ENCODE results near the gene CUL2. TPM values are rescaled to one million over a fixed set of nuclear protein-coding genes. Genes with fewer than 3 reads are reported as not detected.

CUL2 gene
- polyA plus RNA-seq, 1 of the 3 experiments (the other 2 are of a cell fraction) = 13.1 TPM

DNA sequence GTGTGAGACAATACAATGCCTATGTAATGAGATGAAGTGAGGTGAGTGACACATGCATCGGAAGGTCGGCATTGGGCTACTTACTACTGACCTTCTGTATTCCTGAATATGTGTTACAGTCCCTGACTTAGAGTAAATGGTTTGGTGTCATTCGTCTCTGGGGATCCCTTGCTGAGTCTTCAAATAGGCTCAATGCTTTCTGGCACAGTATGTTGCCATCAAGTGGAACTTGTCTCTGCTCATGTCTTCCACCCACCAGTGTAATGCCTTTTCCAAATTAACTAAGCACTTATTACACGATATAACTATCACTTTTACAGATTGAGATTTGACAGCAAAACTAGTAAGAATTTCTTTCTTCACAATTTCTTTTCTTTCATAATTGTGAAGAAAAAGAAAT is 10.9 kb downstream of the CUL2 start (continued):
- TF ChIP-seq FOXJ3 (CRISPR knock-in tag; IDR thresholded peaks at IDR 0.05) = no peak

- Histone ChIP-seq H3K27ac (ENCODE audit: low read depth in 2 of 2, low read length in 1 of 2) (no peak overlapping the region), H3K9ac (no peak overlapping the region), H3K27me3 (ENCODE audit: insufficient read depth) (no peaks in the 10 kb centered on the region), H3K4me3 (ENCODE audit: low read depth in 2 of 2, low read length in 1 of 2) (no peak overlapping the region), H3K9me3 (no peaks in the 10 kb centered on the region), H2AFZ (ENCODE audit: low read depth) (no peak overlapping the region), H3F3A (replicated peaks; ENCODE audit: insufficient read depth) (peaks cover 12% of the 10 kb centered on the region), H3K4me1 (ENCODE audit: control insufficient read depth in 1 of 2, insufficient read depth in 2 of 2, low read depth in 1 of 2, low read length in 1 of 2) (peaks cover 0 to 7% of the 10 kb centered on the region in 2 experiments; a peak in 1 of 4 replicates), H3K36me3 (replicated peaks in 1 of 2; ENCODE audit: control insufficient read depth in 1 of 2, insufficient read depth in 2 of 2, low read length in 1 of 2) (peaks cover under 1 to 8% of the 10 kb centered on the region in 2 experiments), H3K4me2 (no peak overlapping the region), H3K79me2 (ENCODE audit: insufficient read depth) (peaks cover 83% of the 10 kb centered on the region), H3K9me2 (no peaks in the 10 kb centered on the region), H4K20me1 (ENCODE audit: insufficient read depth) (no peaks in the 10 kb centered on the region)
- POLR2A ChIA-PET = no interaction called here
- DNase-seq = no peak
- CTCF ChIA-PET = interaction anchor here (0.6 to 1.4 kb wide), 2 partner anchors 142 to 763 kb away, joined by 3 read pairs; no protein-coding TSS in a partner anchor
- 98% methylated on average over 3 of the region's 3 CpGs for WGBS (ENCODE audit: low lambda C conversion rate)
- TF ChIP-seq, protein P1, sequence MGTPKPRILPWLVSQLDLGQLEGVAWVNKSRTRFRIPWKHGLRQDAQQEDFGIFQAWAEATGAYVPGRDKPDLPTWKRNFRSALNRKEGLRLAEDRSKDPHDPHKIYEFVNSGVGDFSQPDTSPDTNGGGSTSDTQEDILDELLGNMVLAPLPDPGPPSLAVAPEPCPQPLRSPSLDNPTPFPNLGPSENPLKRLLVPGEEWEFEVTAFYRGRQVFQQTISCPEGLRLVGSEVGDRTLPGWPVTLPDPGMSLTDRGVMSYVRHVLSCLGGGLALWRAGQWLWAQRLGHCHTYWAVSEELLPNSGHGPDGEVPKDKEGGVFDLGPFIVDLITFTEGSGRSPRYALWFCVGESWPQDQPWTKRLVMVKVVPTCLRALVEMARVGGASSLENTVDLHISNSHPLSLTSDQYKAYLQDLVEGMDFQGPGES (IDR thresholded peaks at IDR 0.05; ENCODE audit: low read depth, low read length) = no peak
- no peak for TF ChIP-seq RXRA (IDR thresholded peaks at IDR 0.05; ENCODE audit: borderline replicate concordance, low read depth)
- no peak for TF ChIP-seq PBX3 (IDR thresholded peaks at IDR 0.05)
- no peak for TF ChIP-seq TAF1 (IDR thresholded peaks at IDR 0.05; ENCODE audit: borderline replicate concordance, low read depth, low read length)
- no peak for TF ChIP-seq FOXM1 (IDR thresholded peaks at IDR 0.05; ENCODE audit: low read depth)
- no peak for TF ChIP-seq FOSL2 (IDR thresholded peaks at IDR 0.05; ENCODE audit: borderline replicate concordance, low read depth)
- TF ChIP-seq, protein P2, sequence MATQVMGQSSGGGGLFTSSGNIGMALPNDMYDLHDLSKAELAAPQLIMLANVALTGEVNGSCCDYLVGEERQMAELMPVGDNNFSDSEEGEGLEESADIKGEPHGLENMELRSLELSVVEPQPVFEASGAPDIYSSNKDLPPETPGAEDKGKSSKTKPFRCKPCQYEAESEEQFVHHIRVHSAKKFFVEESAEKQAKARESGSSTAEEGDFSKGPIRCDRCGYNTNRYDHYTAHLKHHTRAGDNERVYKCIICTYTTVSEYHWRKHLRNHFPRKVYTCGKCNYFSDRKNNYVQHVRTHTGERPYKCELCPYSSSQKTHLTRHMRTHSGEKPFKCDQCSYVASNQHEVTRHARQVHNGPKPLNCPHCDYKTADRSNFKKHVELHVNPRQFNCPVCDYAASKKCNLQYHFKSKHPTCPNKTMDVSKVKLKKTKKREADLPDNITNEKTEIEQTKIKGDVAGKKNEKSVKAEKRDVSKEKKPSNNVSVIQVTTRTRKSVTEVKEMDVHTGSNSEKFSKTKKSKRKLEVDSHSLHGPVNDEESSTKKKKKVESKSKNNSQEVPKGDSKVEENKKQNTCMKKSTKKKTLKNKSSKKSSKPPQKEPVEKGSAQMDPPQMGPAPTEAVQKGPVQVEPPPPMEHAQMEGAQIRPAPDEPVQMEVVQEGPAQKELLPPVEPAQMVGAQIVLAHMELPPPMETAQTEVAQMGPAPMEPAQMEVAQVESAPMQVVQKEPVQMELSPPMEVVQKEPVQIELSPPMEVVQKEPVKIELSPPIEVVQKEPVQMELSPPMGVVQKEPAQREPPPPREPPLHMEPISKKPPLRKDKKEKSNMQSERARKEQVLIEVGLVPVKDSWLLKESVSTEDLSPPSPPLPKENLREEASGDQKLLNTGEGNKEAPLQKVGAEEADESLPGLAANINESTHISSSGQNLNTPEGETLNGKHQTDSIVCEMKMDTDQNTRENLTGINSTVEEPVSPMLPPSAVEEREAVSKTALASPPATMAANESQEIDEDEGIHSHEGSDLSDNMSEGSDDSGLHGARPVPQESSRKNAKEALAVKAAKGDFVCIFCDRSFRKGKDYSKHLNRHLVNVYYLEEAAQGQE (IDR thresholded peaks at IDR 0.05; ENCODE audit: low read depth, low read length) = no peak
- no peak for TF ChIP-seq USF1 (IDR thresholded peaks at IDR 0.05; ENCODE audit: borderline replicate concordance, low read depth)
- TF ChIP-seq SIN3A (IDR thresholded peaks at IDR 0.05; ENCODE audit: borderline replicate concordance, low read depth, low read length) = no peak
- no peak for TF ChIP-seq RFX5 (IDR thresholded peaks at IDR 0.05; ENCODE audit: low read length)
- TF ChIP-seq, protein P3, sequence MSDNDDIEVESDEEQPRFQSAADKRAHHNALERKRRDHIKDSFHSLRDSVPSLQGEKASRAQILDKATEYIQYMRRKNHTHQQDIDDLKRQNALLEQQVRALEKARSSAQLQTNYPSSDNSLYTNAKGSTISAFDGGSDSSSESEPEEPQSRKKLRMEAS (IDR thresholded peaks at IDR 0.05; ENCODE audit: low read depth) = no peak
- TF ChIP-seq MEF2A (IDR thresholded peaks at IDR 0.05; ENCODE audit: borderline replicate concordance, low read depth) = no peak
- TF ChIP-seq YY1 (IDR thresholded peaks at IDR 0.05; ENCODE audit: low read depth) = no peak
- no peak for TF ChIP-seq POLR2AphosphoS5 (IDR thresholded peaks at IDR 0.05; ENCODE audit: low read depth, low read length)
- no peak for TF ChIP-seq GATA2 (CRISPR knock-in tag; IDR thresholded peaks at IDR 0.05)
- TF ChIP-seq TEAD4 (IDR thresholded peaks at IDR 0.05; ENCODE audit: borderline replicate concordance, insufficient read depth) = no peak
- TF ChIP-seq NRF1 (IDR thresholded peaks at IDR 0.05; ENCODE audit: low read depth, low read length) = no peak
Observed at GRCh38 chr10:35075228-35075627, 14.9 kb downstream of the CUL2 start.

All from SK-N-SH (cell line).